SH-SY5Y (cell line): ENCODE measurements around the gene GDPGP1.

Experiments used
- GATA2 ChIP-seq: IDR thresholded peaks from 2 replicates; pipeline ENCODE4 v1.6.1; 2011; ENCODE audit warnings: mild to moderate bottlenecking, low read depth, low read length
- GATA3 ChIP-seq: IDR thresholded peaks from 2 replicates; pipeline ENCODE4 v1.6.1; 2011; ENCODE audit warnings: low read depth, mild to moderate bottlenecking, low read length, moderate library complexity

- TF ChIP-seq GATA2 (no peak), GATA3 (no peak)
These were observed 20.7 kb upstream of the GDPGP1 start for GRCh38 chr15:90213122-90213817.
